Measurements from ENCODE around the gene ZFAND6. TPM values are rescaled to one million over a fixed set of nuclear protein-coding genes. Genes with fewer than 3 reads are reported as not detected.

ZFAND6 gene
- total RNA-seq, result 126 and 138 TPM in 2 replicates

GRCh38 chr15:80058851-80059785, at the start of gene ZFAND6:
Gene ZFAND6 (plus strand): TSS chr15:80059676. CDS start chr15:80120345, 60,669 bp downstream.

GRCh38 chr15:80152896-80153876, 93.7 kb downstream of the ZFAND6 start, which contains the start of gene FAH:
Gene FAH (plus strand): TSS chr15:80152999. CDS start chr15:80153055, 56 bp downstream.

Small RNAs within 50 kb of the gene (small RNA-seq; reads per million reads assigned to genes)
- gene RF00017, result not detected

Other genes with a start within 250 kb of the ZFAND6 start
- gene MTHFS, start 162.7 kb upstream of the ZFAND6 start, total RNA-seq, result 11.0 and 13.4 TPM in 2 replicates
- 1.9 and 9.2 TPM in 2 replicates for gene BCL2A1, start 88.5 kb upstream of the ZFAND6 start, total RNA-seq
- gene FAH, start 93.3 kb downstream of the ZFAND6 start, total RNA-seq, result 11.7 and 17.2 TPM in 2 replicates
- gene CTXND1, start 192.5 kb downstream of the ZFAND6 start, total RNA-seq, result not detected in 2 replicates

Data from thoracic aorta endothelial cell (primary cell).